Measurements from ENCODE around the gene MEGF6.
A peak's percentile ranks its signal among the peaks of the same experiment; 100 is the strongest.

Gene MEGF6

GRCh38 chr1:3553166-3553939 lies 58.0 kb downstream of the MEGF6 start:
- no peak for TF ChIP-seq POLR2A (IDR thresholded peaks at IDR 0.05; ENCODE audit: low read depth, low read length)
- peak; percentile 68 for DNase-seq (ENCODE audit: insufficient read length, low spot score)
- FAIRE-seq = no peak

GRCh38 chr1:3552751-3553150 lies 58.6 kb downstream of the MEGF6 start:
- FAIRE-seq (no peak), DNase-seq (ENCODE audit: insufficient read length, low spot score) (no peak)
- TF ChIP-seq POLR2A (IDR thresholded peaks at IDR 0.05; ENCODE audit: low read depth, low read length) = no peak

- DNase-seq (ENCODE audit: insufficient read length, low spot score) = no peak
- no peak for FAIRE-seq
- TF ChIP-seq POLR2A (IDR thresholded peaks at IDR 0.05; ENCODE audit: low read depth, low read length) = no peak
These were observed 59.1 kb downstream of the MEGF6 start for GRCh38 chr1:3552176-3552575.

GRCh38 chr1:3551711-3552110 lies 59.6 kb downstream of the MEGF6 start:
- no peak for TF ChIP-seq POLR2A (IDR thresholded peaks at IDR 0.05; ENCODE audit: low read depth, low read length)
- no peak for DNase-seq (ENCODE audit: insufficient read length, low spot score)
- no peak for FAIRE-seq

- DNase-seq (ENCODE audit: insufficient read length, low spot score) (no peak), FAIRE-seq (no peak)
- TF ChIP-seq POLR2A (IDR thresholded peaks at IDR 0.05; ENCODE audit: low read depth, low read length) = no peak
These were observed 60.0 kb downstream of the MEGF6 start for GRCh38 chr1:3551290-3551678.

GRCh38 chr1:3550511-3551289 lies 60.6 kb downstream of the MEGF6 start:
- DNase-seq (ENCODE audit: insufficient read length, low spot score) (no peak), FAIRE-seq (no peak)
- TF ChIP-seq POLR2A (IDR thresholded peaks at IDR 0.05; ENCODE audit: low read depth, low read length) = no peak

GRCh38 chr1:3548895-3549294 lies 62.4 kb downstream of the MEGF6 start:
- DNase-seq (ENCODE audit: insufficient read length, low spot score) (no peak), FAIRE-seq (no peak)
- no peak for TF ChIP-seq POLR2A (IDR thresholded peaks at IDR 0.05; ENCODE audit: low read depth, low read length)

- DNase-seq (ENCODE audit: insufficient read length, low spot score) (peak; percentile 71), FAIRE-seq (no peak)
- no peak for TF ChIP-seq POLR2A (IDR thresholded peaks at IDR 0.05; ENCODE audit: low read depth, low read length)
These were observed 63.0 kb downstream of the MEGF6 start for GRCh38 chr1:3548156-3548893.

- DNase-seq (ENCODE audit: insufficient read length, low spot score) (no peak), FAIRE-seq (no peak)
- no peak for TF ChIP-seq POLR2A (IDR thresholded peaks at IDR 0.05; ENCODE audit: low read depth, low read length)
These were observed 64.0 kb downstream of the MEGF6 start for GRCh38 chr1:3547055-3548005.

- no peak for TF ChIP-seq POLR2A (IDR thresholded peaks at IDR 0.05; ENCODE audit: low read depth, low read length)
- FAIRE-seq (no peak), DNase-seq (ENCODE audit: insufficient read length, low spot score) (no peak)
These were observed 65.3 kb downstream of the MEGF6 start for GRCh38 chr1:3546048-3546384.

- FAIRE-seq (no peak), DNase-seq (ENCODE audit: insufficient read length, low spot score) (no peak)
- TF ChIP-seq POLR2A (IDR thresholded peaks at IDR 0.05; ENCODE audit: low read depth, low read length) = no peak
These were observed 65.8 kb downstream of the MEGF6 start for GRCh38 chr1:3545363-3546047.

GRCh38 chr1:3544040-3544977 lies 67.0 kb downstream of the MEGF6 start:
- FAIRE-seq = no peak
- TF ChIP-seq POLR2A (IDR thresholded peaks at IDR 0.05; ENCODE audit: low read depth, low read length) = no peak
- DNase-seq (ENCODE audit: insufficient read length, low spot score) = no peak

Data from H54 (cell line).